PFSK-1 (cell line): ENCODE data around the gene RDM1.

ENCODE experiments used
- FOXP2 ChIP-seq: optimal IDR thresholded peaks from 2 replicates; pipeline ENCODE3; 2011; ENCODE audit warnings: borderline replicate concordance, control low read depth, inconsistent platforms; ENCODE audit not compliant: insufficient read depth; ENCODE audit errors: extremely low read length, extremely low read depth
- POLR2AphosphoS5 ChIP-seq: IDR thresholded peaks from 2 replicates; pipeline ENCODE4 v1.6.1; 2012; ENCODE audit warnings: low read depth, mild to moderate bottlenecking, control low read depth, low read length, moderate library complexity
- SIN3A ChIP-seq: IDR thresholded peaks from 2 replicates; pipeline ENCODE4 v1.6.1; 2012; ENCODE audit warnings: mild to moderate bottlenecking, low read length, moderate library complexity, borderline replicate concordance; ENCODE audit not compliant: insufficient read depth
- TAF1 ChIP-seq: IDR thresholded peaks from 2 replicates; pipeline ENCODE4 v1.6.1; 2012; ENCODE audit warnings: low read length, control low read depth, borderline replicate concordance; ENCODE audit not compliant: insufficient read depth
- TF ChIP-seq, protein P1 (sequence below), 2 experiments: IDR thresholded peaks; 2 replicates each; pipeline versions ENCODE4 v1.6.1 to v1.8.0; 2011 to 2012; ENCODE audit warnings: low read depth in 2 of 2, low read length in 2 of 2, control low read depth in 1 of 2, inconsistent platforms in 1 of 2, mild to moderate bottlenecking in 1 of 2, moderate library complexity in 1 of 2; ENCODE audit not compliant: insufficient read depth in 1 of 2

DNA sequence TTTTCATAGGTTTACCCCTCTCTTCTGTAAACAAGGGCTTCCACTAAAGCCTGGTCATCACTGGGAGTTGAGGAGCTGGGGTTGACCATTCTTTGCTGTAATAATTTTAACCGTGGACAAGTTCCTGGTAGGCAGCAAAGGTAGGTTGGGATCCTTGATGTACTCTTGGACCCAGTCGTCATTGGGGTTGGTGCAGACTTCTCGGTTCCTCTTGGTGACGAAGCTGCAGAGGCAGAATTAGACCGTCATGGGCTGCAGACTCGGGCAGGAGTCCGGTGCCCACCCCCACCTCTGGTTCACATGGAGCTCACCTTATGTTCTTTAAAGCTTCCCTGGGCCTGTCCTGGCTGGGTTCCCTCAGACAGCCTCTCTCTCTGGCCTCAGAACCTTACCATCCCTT is 46.9 kb upstream of the RDM1 start:
- TF ChIP-seq, protein P1, sequence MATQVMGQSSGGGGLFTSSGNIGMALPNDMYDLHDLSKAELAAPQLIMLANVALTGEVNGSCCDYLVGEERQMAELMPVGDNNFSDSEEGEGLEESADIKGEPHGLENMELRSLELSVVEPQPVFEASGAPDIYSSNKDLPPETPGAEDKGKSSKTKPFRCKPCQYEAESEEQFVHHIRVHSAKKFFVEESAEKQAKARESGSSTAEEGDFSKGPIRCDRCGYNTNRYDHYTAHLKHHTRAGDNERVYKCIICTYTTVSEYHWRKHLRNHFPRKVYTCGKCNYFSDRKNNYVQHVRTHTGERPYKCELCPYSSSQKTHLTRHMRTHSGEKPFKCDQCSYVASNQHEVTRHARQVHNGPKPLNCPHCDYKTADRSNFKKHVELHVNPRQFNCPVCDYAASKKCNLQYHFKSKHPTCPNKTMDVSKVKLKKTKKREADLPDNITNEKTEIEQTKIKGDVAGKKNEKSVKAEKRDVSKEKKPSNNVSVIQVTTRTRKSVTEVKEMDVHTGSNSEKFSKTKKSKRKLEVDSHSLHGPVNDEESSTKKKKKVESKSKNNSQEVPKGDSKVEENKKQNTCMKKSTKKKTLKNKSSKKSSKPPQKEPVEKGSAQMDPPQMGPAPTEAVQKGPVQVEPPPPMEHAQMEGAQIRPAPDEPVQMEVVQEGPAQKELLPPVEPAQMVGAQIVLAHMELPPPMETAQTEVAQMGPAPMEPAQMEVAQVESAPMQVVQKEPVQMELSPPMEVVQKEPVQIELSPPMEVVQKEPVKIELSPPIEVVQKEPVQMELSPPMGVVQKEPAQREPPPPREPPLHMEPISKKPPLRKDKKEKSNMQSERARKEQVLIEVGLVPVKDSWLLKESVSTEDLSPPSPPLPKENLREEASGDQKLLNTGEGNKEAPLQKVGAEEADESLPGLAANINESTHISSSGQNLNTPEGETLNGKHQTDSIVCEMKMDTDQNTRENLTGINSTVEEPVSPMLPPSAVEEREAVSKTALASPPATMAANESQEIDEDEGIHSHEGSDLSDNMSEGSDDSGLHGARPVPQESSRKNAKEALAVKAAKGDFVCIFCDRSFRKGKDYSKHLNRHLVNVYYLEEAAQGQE (IDR thresholded peaks at IDR 0.05; ENCODE audit: insufficient read depth in 1 of 2, low read depth in 2 of 2, low read length in 2 of 2): no peak
- no peak for TF ChIP-seq SIN3A
- no peak for TF ChIP-seq POLR2AphosphoS5
- TF ChIP-seq TAF1: no peak
- TF ChIP-seq FOXP2: no peak
